Thyroid gland (tissue), 4 donors: Measurements from ENCODE around the gene ZMIZ1.

Experiments used
- CTCF ChIP-seq, 6 experiments: fragments of 200-600 bp in 3 of 6; fragments of 450-650 bp in 3 of 6; sonication (generic) in 3 of 6; IDR thresholded peaks; one replicate each; pipeline ENCODE4 v1.5.1; 2016 to 2019; ENCODE audit warnings: antibody characterized with exemption in 6 of 6, mild to moderate bottlenecking in 2 of 6, inconsistent platforms in 1 of 6, moderate library complexity in 1 of 6
- POLR2A ChIP-seq, 2 donors: fragments of 450-650 bp; IDR thresholded peaks; one replicate each; pipeline ENCODE4 v1.6.1; 2017; ENCODE audit warnings: antibody characterized with exemption in 2 of 2, mild to moderate bottlenecking in 2 of 2, moderate library complexity in 1 of 2

GRCh38 chr10:79236433-79236765, 167.6 kb downstream of the ZMIZ1 start:
- no peak for TF ChIP-seq CTCF (IDR thresholded peaks at IDR 0.05)
- TF ChIP-seq POLR2A (IDR thresholded peaks at IDR 0.05): no peak
